ENCODE measurements around the gene FRMD7.
"Not testable (repeated sequence)": the region's sequence is repeated elsewhere in the genome, so short reads cannot be mapped to it uniquely, and the experiment has no call there.

Gene FRMD7

GRCh38 chrX:132127743-132128142 is at the start of gene FRMD7:
FRMD7 (minus strand) TSS chrX:132128020; CDS start chrX:132127844, 176 bp downstream.
- DNase-seq (ENCODE audit: low spot score) (peak; percentile 4), FAIRE-seq (no peak)

GRCh38 chrX:132173647-132174046 is 45.8 kb upstream of the FRMD7 start:
- no peak for DNase-seq (ENCODE audit: low spot score)
- FAIRE-seq = no peak

- no peak for DNase-seq (ENCODE audit: low spot score)
- FAIRE-seq = no peak
These were observed 44.1 kb upstream of the FRMD7 start for GRCh38 chrX:132171881-132172280.

GRCh38 chrX:132171478-132171877 is 43.7 kb upstream of the FRMD7 start:
- no peak for DNase-seq (ENCODE audit: low spot score)
- no peak for FAIRE-seq

GRCh38 chrX:132169554-132169953 is 41.7 kb upstream of the FRMD7 start:
- no peak for FAIRE-seq
- DNase-seq (ENCODE audit: low spot score) = no peak

- DNase-seq (ENCODE audit: low spot score) (no peak), FAIRE-seq (no peak)
These were observed 37.8 kb upstream of the FRMD7 start for GRCh38 chrX:132165651-132166050.

GRCh38 chrX:132165005-132165404 is 37.2 kb upstream of the FRMD7 start:
- FAIRE-seq = no peak
- DNase-seq (ENCODE audit: low spot score) = no peak

GRCh38 chrX:132163094-132163493 is 35.3 kb upstream of the FRMD7 start:
- FAIRE-seq; DNase-seq (ENCODE audit: low spot score): not testable (repeated sequence)

GRCh38 chrX:132153166-132153565 is 25.3 kb upstream of the FRMD7 start:
- DNase-seq (ENCODE audit: low spot score) (no peak), FAIRE-seq (no peak)

- FAIRE-seq = no peak
These were observed 18.6 kb upstream of the FRMD7 start for GRCh38 chrX:132146456-132146855.

GRCh38 chrX:132144061-132144460 is 16.2 kb upstream of the FRMD7 start:
- DNase-seq (ENCODE audit: low spot score) (no peak), FAIRE-seq (no peak)

More at GRCh38 chrX:132146456-132146855, 18.6 kb upstream of the FRMD7 start:
- no peak for DNase-seq (ENCODE audit: low spot score)

GRCh38 chrX:132125906-132126305 is 1.9 kb downstream of the FRMD7 start:
- no peak for FAIRE-seq
- no peak for DNase-seq (ENCODE audit: low spot score)

- DNase-seq (ENCODE audit: low spot score) (no peak), FAIRE-seq (no peak)
These were observed 6.9 kb downstream of the FRMD7 start for GRCh38 chrX:132120913-132121312.

GRCh38 chrX:132119821-132120515 is 7.9 kb downstream of the FRMD7 start:
- DNase-seq (ENCODE audit: low spot score) = no peak
- FAIRE-seq = no peak

- FAIRE-seq (no peak), DNase-seq (ENCODE audit: low spot score) (no peak)
These were observed 8.5 kb downstream of the FRMD7 start for GRCh38 chrX:132119283-132119682.

GRCh38 chrX:132118358-132118757 is 9.5 kb downstream of the FRMD7 start:
- DNase-seq (ENCODE audit: low spot score) (no peak), FAIRE-seq (no peak)

GRCh38 chrX:132115792-132116191 is 12.0 kb downstream of the FRMD7 start:
- no peak for FAIRE-seq
- no peak for DNase-seq (ENCODE audit: low spot score)

GRCh38 chrX:132114607-132115006 is 13.2 kb downstream of the FRMD7 start:
- FAIRE-seq (no peak), DNase-seq (ENCODE audit: low spot score) (no peak)

GRCh38 chrX:132107291-132107690 is 20.5 kb downstream of the FRMD7 start:
- DNase-seq (ENCODE audit: low spot score) = no peak
- no peak for FAIRE-seq

GRCh38 chrX:132101799-132102198 is 26.0 kb downstream of the FRMD7 start:
- DNase-seq (ENCODE audit: low spot score) (no peak), FAIRE-seq (no peak)

- no peak for FAIRE-seq
- DNase-seq (ENCODE audit: low spot score) = no peak
These were observed 26.6 kb downstream of the FRMD7 start for GRCh38 chrX:132101206-132101605.

- FAIRE-seq; DNase-seq (ENCODE audit: low spot score): not testable (repeated sequence)
These were observed 29.1 kb downstream of the FRMD7 start for GRCh38 chrX:132098704-132099103.

GRCh38 chrX:132094164-132094563 is 33.7 kb downstream of the FRMD7 start:
- DNase-seq (ENCODE audit: low spot score) (no peak), FAIRE-seq (no peak)
